HCT116 (cell line): Measurements from ENCODE around the gene TPI1. TPM values are rescaled to one million over a fixed set of nuclear protein-coding genes. Genes with fewer than 3 reads are reported as not detected.
A peak's percentile ranks its signal among the peaks of the same experiment; 100 is the strongest.

ENCODE experiments used
- ATAC-seq: fragments of 200-7000 bp; cut with Tn5 transposase; 2 replicates; pipeline ENCODE4 v1.9.1; 2020; ENCODE audit warnings: mild to moderate bottlenecking, moderate library complexity
- BruUV-seq: library from RNA; stranded (reverse); fragments of 400-500 nt; replicated peaks from 2 replicates; lab custom pipeline; 2021; lab: Mats Ljungman, UMichigan
- CTCF ChIA-PET: fragments of 300-600 bp; sonication (Branson Sonifier 250); formaldehyde crosslinking; loops from one replicate; lab custom pipeline; 2021; ENCODE audit warnings: antibody characterized with exemption; lab: Charles Lee
- POLR2A ChIA-PET: fragments of 300-600, 350-600 bp; sonication (Branson Sonifier 250); formaldehyde crosslinking; loops from one replicate; lab custom pipeline; 2021; ENCODE audit warnings: antibody characterized with exemption; lab: Charles Lee
- RAD21 ChIA-PET, 2 experiments: fragments of 300-600 bp; sonication (Branson Sonifier 250); formaldehyde crosslinking; loops; one replicate each; lab custom pipeline; 2023; ENCODE audit warnings: low total read pairs in 2 of 2; ENCODE audit not compliant: uncharacterized antibody in 2 of 2, unreplicated experiment in 2 of 2, low non-redundant PET in 1 of 2; lab: Charles Lee
- DNase-seq: peaks from one replicate; pipeline ENCODE4 v3.0.0-alpha.2; 2010; ENCODE audit warnings: low read depth, low spot score
- H2AFZ ChIP-seq: fragments of 200-600 bp; shearing (Covaris generic), sonication (generic); 2 replicates; pipeline ENCODE4 v1.6.1; 2017; ENCODE audit warnings: low read depth, mixed run types, mixed read lengths, antibody characterized with exemption, low read length; ENCODE audit not compliant: poor library complexity, severe bottlenecking
- H3K27ac ChIP-seq: 2 replicates; pipeline ENCODE4 v1.5.1; 2012; ENCODE audit warnings: low read depth, low read length
- H3K27me3 ChIP-seq: fragments of 200-600 bp; sonication (generic); 2 replicates; pipeline ENCODE4 v1.6.1; 2016; ENCODE audit warnings: mixed run types, low read length, mixed read lengths; ENCODE audit not compliant: insufficient read depth
- H3K36me3 ChIP-seq, 2 experiments: fragments of 200-500 bp in 1 of 2; fragments of 200-600 bp in 1 of 2; sonication (Bioruptor generic) in 1 of 2; sonication (generic) in 1 of 2; 2 replicates each; pipeline versions ENCODE4 v1.5.1 to v1.6.1; 2014 to 2016; ENCODE audit warnings: low read length in 2 of 2, inconsistent platforms in 1 of 2, mixed read lengths in 1 of 2, mixed run types in 1 of 2; ENCODE audit not compliant: insufficient read depth in 2 of 2, control insufficient read depth in 1 of 2
- H3K4me1 ChIP-seq, 2 experiments: fragments of 200-600 bp in 1 of 2; sonication (generic) in 1 of 2; 2 replicates each; pipeline versions ENCODE4 v1.5.1 to v1.6.1; 2012 to 2017; ENCODE audit warnings: low read length in 2 of 2, inconsistent platforms in 1 of 2, mild to moderate bottlenecking in 1 of 2, mixed read lengths in 1 of 2, mixed run types in 1 of 2, moderate library complexity in 1 of 2; ENCODE audit not compliant: insufficient read depth in 2 of 2, control insufficient read depth in 1 of 2
- H3K4me2 ChIP-seq: fragments of 200-600 bp; sonication (generic); 2 replicates; pipeline ENCODE4 v1.6.1; 2017; ENCODE audit warnings: mixed run types, low read length, mixed read lengths
- H3K4me3 ChIP-seq, 2 experiments: fragments of 200-600 bp in 1 of 2; sonication (generic) in 1 of 2; replicated peaks in 1 of 2; 2 replicates each; pipeline ENCODE4 v1.5.1; 2011 to 2016; ENCODE audit warnings: low read length in 2 of 2, control low read depth in 1 of 2, low read depth in 1 of 2, mild to moderate bottlenecking in 1 of 2, mixed read lengths in 1 of 2, mixed run types in 1 of 2
- H3K79me2 ChIP-seq: fragments of 200-600 bp; sonication (generic); 2 replicates; pipeline ENCODE4 v1.6.1; 2017; ENCODE audit warnings: mild to moderate bottlenecking, mixed run types, low read length, moderate library complexity, mixed read lengths; ENCODE audit not compliant: insufficient read depth
- H3K9ac ChIP-seq: fragments of 200-600 bp; sonication (generic); 2 replicates; pipeline ENCODE4 v1.6.1; 2016; ENCODE audit warnings: low read length, mixed read lengths
- H3K9me2 ChIP-seq: fragments of 200-600 bp; sonication (generic), shearing (Covaris generic); 2 replicates; pipeline ENCODE4 v1.6.1; 2017; ENCODE audit warnings: mixed run types, mild to moderate bottlenecking, moderate library complexity; ENCODE audit not compliant: insufficient read depth
- H3K9me3 ChIP-seq, 2 experiments: fragments of 200-500 bp in 1 of 2; fragments of 200-600 bp in 1 of 2; sonication (Bioruptor generic) in 1 of 2; sonication (generic) in 1 of 2; 2 replicates each; pipeline ENCODE4 v1.6.1; 2014 to 2017; ENCODE audit warnings: low read length in 2 of 2, mixed read lengths in 2 of 2, inconsistent platforms in 1 of 2, low read depth in 1 of 2, mild to moderate bottlenecking in 1 of 2, mixed run types in 1 of 2, moderate library complexity in 1 of 2; ENCODE audit not compliant: control insufficient read depth in 1 of 2, insufficient read depth in 1 of 2
- H4K20me1 ChIP-seq: fragments of 200-600 bp; sonication (generic), shearing (Covaris generic); 2 replicates; pipeline ENCODE4 v1.6.1; 2017; ENCODE audit warnings: mixed run types, mild to moderate bottlenecking, moderate library complexity; ENCODE audit not compliant: insufficient read depth
- CTCF ChIP-seq, 3 experiments: fragments of 200-600 bp in 1 of 3; sonication (generic) in 1 of 3; IDR thresholded peaks in 2 of 3; conservative IDR thresholded peaks in 1 of 3; 2 replicates each; pipeline ENCODE4 v1.5.1; 2012 to 2017; ENCODE audit warnings: low read depth in 2 of 3, low read length in 2 of 3, antibody characterized with exemption in 1 of 3, borderline replicate concordance in 1 of 3, control low read depth in 1 of 3, mild to moderate bottlenecking in 1 of 3, mixed read lengths in 1 of 3, mixed run types in 1 of 3, moderate library complexity in 1 of 3; ENCODE audit not compliant: insufficient read depth in 1 of 3
- MAX ChIP-seq: IDR thresholded peaks from 2 replicates; pipeline ENCODE4 v1.6.1; 2012
- intact Hi-C: fragments of 100-400 bp; cut with micrococcal nuclease; formaldehyde crosslinking; loops from 2 replicates; pipeline ENCODE4 v1.10.0; 2022
- total RNA-seq: library from RNA; stranded (reverse); gene quantifications from one replicate; pipeline ENCODE4 v1.2.1, GENCODE V29; 2021; ENCODE audit not compliant: unreplicated experiment

TPI1 gene
- total RNA-seq, 1 experiment from 2014 or later, result 1,068 TPM

DNA sequence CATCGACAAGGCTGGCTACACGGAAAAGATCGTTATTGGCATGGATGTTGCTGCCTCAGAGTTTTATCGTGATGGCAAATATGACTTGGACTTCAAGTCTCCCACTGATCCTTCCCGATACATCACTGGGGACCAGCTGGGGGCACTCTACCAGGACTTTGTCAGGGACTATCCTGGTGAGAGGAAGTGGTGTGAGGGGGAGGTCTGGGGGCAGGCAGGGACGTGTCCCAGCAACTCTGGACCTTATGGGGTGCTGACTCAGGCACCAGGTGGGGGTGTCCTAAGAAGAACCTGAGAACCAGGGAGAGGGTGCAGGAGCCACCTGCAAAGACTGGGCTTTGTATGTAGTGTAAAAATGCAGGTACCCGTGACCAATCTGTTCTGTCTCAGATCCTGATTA is 52.3 kb downstream of the TPI1 start:
- Histone ChIP-seq H3K4me1 (peaks cover 12 to 34% of the 10 kb centered on the region in 2 experiments), H3K9ac (no peak overlapping the region), H3K27me3 (no peaks in the 10 kb centered on the region), H3K9me2 (no peaks in the 10 kb centered on the region), H3K27ac (no peak overlapping the region), H3K36me3 (peaks cover 8 to 17% of the 10 kb centered on the region in 2 experiments), H2AFZ (no peak overlapping the region), H3K4me3 (no peak overlapping the region), H3K79me2 (peaks cover 13% of the 10 kb centered on the region; the same call in 1 of the 2 replicates), H3K9me3 (no peaks in the 10 kb centered on the region), H3K4me2 (no peak overlapping the region), H4K20me1 (no peaks in the 10 kb centered on the region)
- TF ChIP-seq CTCF (IDR thresholded peaks at IDR 0.05 in 2 of 3, conservative IDR thresholded peaks at IDR 0.05 in 1 of 3; ENCODE audit: borderline replicate concordance in 1 of 3, insufficient read depth in 1 of 3, low read depth in 2 of 3, low read length in 2 of 3) (0 out of 6 replicates have a peak, but pooled peaks of 1 of the 3 experiments have one; percentile 12), MAX (no peak)
- RAD21 ChIA-PET, result no interaction called here
- intact Hi-C loops, result no loop called here
- BruUV-seq, result no TSS peak
- POLR2A ChIA-PET, result interaction anchor here (0.6 kb wide), 1 partner anchor 189 kb away, joined by 5 read pairs; no protein-coding TSS in a partner anchor
- no peak for DNase-seq
- CTCF ChIA-PET, result no interaction called here
- no peak for ATAC-seq

Other genes starting within 250 kb of the TPI1 start
- gene LPAR5, start 231.6 kb upstream of the TPI1 start, total RNA-seq, result 5.2 TPM
- 1.0 TPM for gene ACRBP, start 220.1 kb upstream of the TPI1 start, total RNA-seq
- 17.9 TPM for gene ING4, start 204.4 kb upstream of the TPI1 start, total RNA-seq
- 73.4 TPM for gene ZNF384, start 178.2 kb upstream of the TPI1 start, total RNA-seq
- gene PIANP, start 166.7 kb upstream of the TPI1 start, total RNA-seq, result not detected
- 67.8 TPM for gene COPS7A, start 143.5 kb upstream of the TPI1 start, total RNA-seq
- 309 TPM for gene MLF2, start 114.4 kb upstream of the TPI1 start, total RNA-seq
- gene PTMS, start 101.2 kb upstream of the TPI1 start, total RNA-seq, result 494 TPM
- gene LAG3, start 95.0 kb upstream of the TPI1 start, total RNA-seq, result 3.3 TPM
- 0.42 TPM for gene CD4, start 78.0 kb upstream of the TPI1 start, total RNA-seq
- 2.3 TPM for gene GPR162, start 45.7 kb upstream of the TPI1 start, total RNA-seq
- gene P3H3, start 39.1 kb upstream of the TPI1 start, total RNA-seq, result 32.2 TPM
- 8.7 TPM for gene GNB3, start 26.6 kb upstream of the TPI1 start, total RNA-seq
- gene CDCA3, start 16.2 kb upstream of the TPI1 start, total RNA-seq, result 63.0 TPM
- 175 TPM for gene USP5, start 15.4 kb upstream of the TPI1 start, total RNA-seq
- 10.0 TPM for gene SPSB2, start 5.8 kb downstream of the TPI1 start, total RNA-seq
- 8.0 TPM for gene LRRC23, start 37.3 kb downstream of the TPI1 start, total RNA-seq
- 117 TPM for gene ENO2, start 47.0 kb downstream of the TPI1 start, total RNA-seq
- gene ATN1, start 60.4 kb downstream of the TPI1 start, total RNA-seq, result 104 TPM
- not detected for gene RNU7-1, start 76.3 kb downstream of the TPI1 start, total RNA-seq
- gene C12orf57, start 76.5 kb downstream of the TPI1 start, total RNA-seq, result 202 TPM
- 47.7 TPM for gene PTPN6, start 83.8 kb downstream of the TPI1 start, total RNA-seq
- gene PHB2, start 103.1 kb downstream of the TPI1 start, total RNA-seq, result 466 TPM
- 111 TPM for gene EMG1, start 103.4 kb downstream of the TPI1 start, total RNA-seq
- gene LPCAT3, start 150.9 kb downstream of the TPI1 start, total RNA-seq, result 45.8 TPM
- gene C1S, start 193.2 kb downstream of the TPI1 start, total RNA-seq, result 2.4 TPM
- 4.3 TPM for gene C1R, start 224.9 kb downstream of the TPI1 start, total RNA-seq
- 25.9 TPM for gene C1RL, start 241.7 kb downstream of the TPI1 start, total RNA-seq